ENCODE results near the gene TTC22. TPM values are rescaled to one million over a fixed set of nuclear protein-coding genes. Genes with fewer than 3 reads are reported as not detected.

TTC22 gene
- polyA plus RNA-seq, 3 donors: 0.04 TPM; not detected in 2

GRCh38 chr1:54804471-54805132 is 3.5 kb upstream of the TTC22 start:
- Mint-ChIP-seq H3K4me1 (peaks cover 31% of the 10 kb centered on the region), H3K9me3 (peaks cover 0 to 5% (median 0%) of the 10 kb centered on the region in 7 donors), H3K27me3 (ENCODE audit: low read depth in 3 of 3) (peaks cover 22 to 32% (median 24%) of the 10 kb centered on the region in 3 donors), H3K36me3 (peaks cover 0 to 2% of the 10 kb centered on the region in 2 donors), H3K27ac (peak overlapping the region in 4 of 7 donors; percentile 4 to 51 (median 25)), H3K4me3 (no peak overlapping the region)
- Histone ChIP-seq H2AFZ (ENCODE audit: insufficient read depth, low read depth, low read length, poor library complexity, severe bottlenecking) (no peak overlapping the region), H3K9me3 (replicated peaks in 1 of 2; ENCODE audit: control insufficient read depth in 1 of 2, insufficient read depth in 1 of 2, low read length in 2 of 2) (no peaks in the 10 kb centered on the region), H3K36me3 (replicated peaks in 1 of 2; ENCODE audit: control insufficient read depth in 1 of 2, insufficient read depth in 2 of 2, low read length in 2 of 2) (no peaks in the 10 kb centered on the region), H3K79me2 (ENCODE audit: insufficient read depth, low read length) (no peaks in the 10 kb centered on the region), H3K4me1 (ENCODE audit: control insufficient read depth in 1 of 2, insufficient read depth in 2 of 2, low read length in 2 of 2) (peaks cover 10 to 43% of the 10 kb centered on the region in 2 donors), H3K27ac (ENCODE audit: low read depth in 1 of 2, low read length in 2 of 2) (peak overlapping the region in 1 of 2 donors; percentile 1), H3K9ac (ENCODE audit: insufficient read depth, low read length, poor library complexity, severe bottlenecking) (no peak overlapping the region), H3K4me3 (replicated peaks in 1 of 3; ENCODE audit: low read depth in 2 of 3, low read length in 3 of 3) (no peak overlapping the region), H3K4me2 (replicated peaks; ENCODE audit: extremely low read depth, low read length, poor library complexity, severe bottlenecking) (no peak overlapping the region), H3K27me3 (ENCODE audit: control insufficient read depth in 2 of 2, insufficient read depth in 2 of 2, low read length in 2 of 2) (peaks cover 9 to 24% of the 10 kb centered on the region in 2 donors), H4K20me1 (ENCODE audit: insufficient read depth, low read length) (no peaks in the 10 kb centered on the region)
- DNase-seq: peak in 2 of 3 donors; percentile 4 to 12
- TF ChIP-seq CTCF (IDR thresholded peaks at IDR 0.05): no peak
- WGBS (ENCODE audit: insufficient coverage): 74% methylated on average over 5 of the region's 6 CpGs
- intact Hi-C loops (cut with micrococcal nuclease): loop anchor here (5.0 kb wide), 1 partner anchor 132 kb away; no protein-coding TSS in a partner anchor

GRCh38 chr1:54803761-54804470 is 2.8 kb upstream of the TTC22 start:
- WGBS (ENCODE audit: insufficient coverage): 91% methylated on average over 4 of the region's 4 CpGs
- peak overlapping the region in 2 of 7 donors; percentile 35 to 51 for H3K27ac Mint-ChIP-seq
- peaks cover 0 to 2% of the 10 kb centered on the region in 2 donors for H3K36me3 Mint-ChIP-seq
- H4K20me1 ChIP-seq (ENCODE audit: insufficient read depth, low read length): no peaks in the 10 kb centered on the region
- no peak overlapping the region for H2AFZ ChIP-seq (ENCODE audit: insufficient read depth, low read depth, low read length, poor library complexity, severe bottlenecking)
- no peak for TF ChIP-seq CTCF (IDR thresholded peaks at IDR 0.05)
- peaks cover 13 to 50% of the 10 kb centered on the region in 2 donors for H3K4me1 ChIP-seq (ENCODE audit: control insufficient read depth in 1 of 2, insufficient read depth in 2 of 2, low read length in 2 of 2)
- peaks cover 33% of the 10 kb centered on the region for H3K4me1 Mint-ChIP-seq
- H3K9me3 Mint-ChIP-seq: peaks cover 0 to 5% (median 0%) of the 10 kb centered on the region in 7 donors
- intact Hi-C loops (cut with micrococcal nuclease): no loop called here
- H3K4me3 ChIP-seq (replicated peaks in 1 of 3; ENCODE audit: low read depth in 2 of 3, low read length in 3 of 3): no peak overlapping the region
- no peak overlapping the region for H3K4me3 Mint-ChIP-seq
- no peak overlapping the region for H3K4me2 ChIP-seq (replicated peaks; ENCODE audit: extremely low read depth, low read length, poor library complexity, severe bottlenecking)
- H3K36me3 ChIP-seq (replicated peaks in 1 of 2; ENCODE audit: control insufficient read depth in 1 of 2, insufficient read depth in 2 of 2, low read length in 2 of 2): no peaks in the 10 kb centered on the region
- H3K27ac ChIP-seq (ENCODE audit: low read depth in 1 of 2, low read length in 2 of 2): no peak overlapping the region
- H3K27me3 Mint-ChIP-seq (ENCODE audit: low read depth in 3 of 3): peaks cover 22 to 37% (median 27%) of the 10 kb centered on the region in 3 donors
- H3K79me2 ChIP-seq (ENCODE audit: insufficient read depth, low read length): no peaks in the 10 kb centered on the region
- peaks cover 9 to 26% of the 10 kb centered on the region in 2 donors for H3K27me3 ChIP-seq (ENCODE audit: control insufficient read depth in 2 of 2, insufficient read depth in 2 of 2, low read length in 2 of 2)
- H3K9me3 ChIP-seq (replicated peaks in 1 of 2; ENCODE audit: control insufficient read depth in 1 of 2, insufficient read depth in 1 of 2, low read length in 2 of 2): no peaks in the 10 kb centered on the region
- H3K9ac ChIP-seq (ENCODE audit: insufficient read depth, low read length, poor library complexity, severe bottlenecking): no peak overlapping the region
- no peak for DNase-seq
